ENCODE measurements around the gene ADIPOQ. TPM values are rescaled to one million over a fixed set of nuclear protein-coding genes. Genes with fewer than 3 reads are reported as not detected.
"Not testable (repeated sequence)": the region's sequence is repeated elsewhere in the genome, so short reads cannot be mapped to it uniquely, and the experiment has no call there.

ADIPOQ gene
- total and polyA plus RNA-seq, 2 donors (not counting 1 experiment from before 2014, with no cell fraction given), result not detected

- H3K9me3 Mint-ChIP-seq (ENCODE audit: insufficient read depth); H3K36me3 ChIP-seq (replicated peaks in 1 of 2; ENCODE audit: control extremely low read depth in 1 of 2, control insufficient read depth in 1 of 2, extremely low read depth in 1 of 2, insufficient read depth in 2 of 2, low read length in 1 of 2); H3K4me3 Mint-ChIP-seq; H3K4me2 ChIP-seq (replicated peaks; ENCODE audit: low read depth, low read length, poor library complexity, severe bottlenecking); CTCF ChIA-PET; H2AFZ ChIP-seq (ENCODE audit: insufficient read depth, low read depth, low read length, poor library complexity, severe bottlenecking); H3K27ac ChIP-seq (ENCODE audit: low read length in 2 of 2); H3K79me2 ChIP-seq (ENCODE audit: control insufficient read depth, insufficient read depth, low read length); H3K4me3 ChIP-seq (ENCODE audit: control extremely low read depth in 1 of 5, extremely low read depth in 1 of 5, insufficient read depth in 1 of 5, low read depth in 2 of 5, low read length in 4 of 5); H3K4me1 ChIP-seq (ENCODE audit: control insufficient read depth in 2 of 2, insufficient read depth in 2 of 2, low read length in 2 of 2); H3K9ac ChIP-seq (ENCODE audit: low read length); H3K4me1 Mint-ChIP-seq; ATAC-seq (ENCODE audit: low read depth); H4K20me1 ChIP-seq (ENCODE audit: control insufficient read depth, insufficient read depth, low read length, poor library complexity, severe bottlenecking); H3K9me3 ChIP-seq (ENCODE audit: control extremely low read depth in 1 of 3, control insufficient read depth in 2 of 3, insufficient read depth in 1 of 3, low read length in 2 of 3); DNase-seq; intact Hi-C loops (cut with micrococcal nuclease); H3K27me3 Mint-ChIP-seq; H3K27ac Mint-ChIP-seq; POLR2A ChIA-PET; H3K27me3 ChIP-seq (replicated peaks in 1 of 4; ENCODE audit: control extremely low read depth in 1 of 4, control insufficient read depth in 3 of 4, insufficient read depth in 4 of 4, low read length in 3 of 4): not testable (repeated sequence)
- no CpG with 5 or more reads among the region's 4 CpGs for WGBS (ENCODE audit: insufficient coverage)
These were observed 32.3 kb downstream of the ADIPOQ start for GRCh38 chr3:186874841-186875240.

DNA sequence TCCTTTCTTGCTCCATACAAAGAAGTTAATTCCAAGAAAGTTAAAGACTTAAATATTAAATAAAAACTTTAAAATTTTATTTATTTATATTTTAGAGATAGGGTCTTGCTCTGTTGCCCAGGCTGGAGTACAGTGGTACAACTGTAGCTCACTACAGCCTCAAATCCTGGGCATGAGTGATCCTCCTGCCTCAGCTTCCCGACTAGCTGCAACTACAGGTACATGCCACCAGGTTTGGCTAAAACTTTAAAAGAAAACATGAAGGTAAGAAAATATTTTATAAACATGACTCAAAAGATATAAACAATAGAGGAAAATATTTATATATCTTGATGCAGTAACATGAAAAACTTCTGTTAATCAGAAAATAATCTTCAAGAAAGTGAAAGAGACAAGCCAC, 33.2 kb downstream of the ADIPOQ start:
- no peaks in the 10 kb centered on the region for H3K79me2 ChIP-seq (ENCODE audit: control insufficient read depth, insufficient read depth, low read length)
- H3K9me3 Mint-ChIP-seq (ENCODE audit: insufficient read depth), result no peaks in the 10 kb centered on the region
- no peak overlapping the region for H3K27ac Mint-ChIP-seq
- no peaks in the 10 kb centered on the region for H3K9me3 ChIP-seq (ENCODE audit: control extremely low read depth in 1 of 3, control insufficient read depth in 2 of 3, insufficient read depth in 1 of 3, low read length in 2 of 3)
- H4K20me1 ChIP-seq (ENCODE audit: control insufficient read depth, insufficient read depth, low read length, poor library complexity, severe bottlenecking), result no peaks in the 10 kb centered on the region
- intact Hi-C loops (cut with micrococcal nuclease), result no loop called here
- H3K27me3 Mint-ChIP-seq, result no peaks in the 10 kb centered on the region
- no peak for TF ChIP-seq CTCF (IDR thresholded peaks at IDR 0.05)
- TF ChIP-seq EZH2 (IDR thresholded peaks at IDR 0.05; ENCODE audit: borderline replicate concordance, insufficient read depth, low read depth, low read length, poor library complexity, severe bottlenecking), result no peak
- ChIA-PET POLR2A (no interaction called here), CTCF (no interaction called here)
- no peak overlapping the region for H3K4me2 ChIP-seq (replicated peaks; ENCODE audit: low read depth, low read length, poor library complexity, severe bottlenecking)
- peaks cover 8 to 9% of the 10 kb centered on the region in 2 donors for H3K4me1 ChIP-seq (ENCODE audit: control insufficient read depth in 2 of 2, insufficient read depth in 2 of 2, low read length in 2 of 2)
- no peak overlapping the region for H3K27ac ChIP-seq (ENCODE audit: low read length in 2 of 2)
- no peak for DNase-seq
- H3K4me3 ChIP-seq (ENCODE audit: control extremely low read depth in 1 of 5, extremely low read depth in 1 of 5, insufficient read depth in 1 of 5, low read depth in 2 of 5, low read length in 4 of 5), result no peak overlapping the region
- H3K4me1 Mint-ChIP-seq, result peaks cover 9% of the 10 kb centered on the region
- H3K36me3 ChIP-seq (replicated peaks in 1 of 2; ENCODE audit: control extremely low read depth in 1 of 2, control insufficient read depth in 1 of 2, extremely low read depth in 1 of 2, insufficient read depth in 2 of 2, low read length in 1 of 2), result no peaks in the 10 kb centered on the region
- no peak overlapping the region for H3K4me3 Mint-ChIP-seq
- H2AFZ ChIP-seq (ENCODE audit: insufficient read depth, low read depth, low read length, poor library complexity, severe bottlenecking), result no peak overlapping the region
- ATAC-seq (ENCODE audit: low read depth), result no peak
- no CpG with 5 or more reads among the region's 1 CpG for WGBS (ENCODE audit: insufficient coverage)
- H3K9ac ChIP-seq (ENCODE audit: low read length), result no peak overlapping the region
- no peaks in the 10 kb centered on the region for H3K27me3 ChIP-seq (replicated peaks in 1 of 4; ENCODE audit: control extremely low read depth in 1 of 4, control insufficient read depth in 3 of 4, insufficient read depth in 4 of 4, low read length in 3 of 4)

Measured in B cell (primary cell).